ENCODE measurements around the gene TRIM17. TPM values are rescaled to one million over a fixed set of nuclear protein-coding genes. Genes with fewer than 3 reads are reported as not detected.

Gene TRIM17
- total and polyA plus RNA-seq, 9 of the 15 experiments (the other 6 are each of a cell fraction or from before 2014, with no cell fraction given): not detected

GRCh38 chr1:228420968-228421826 is 4.5 kb upstream of the TRIM17 start (continued):
- TF ChIP-seq RBM39 (optimal IDR thresholded peaks at IDR 0.05; ENCODE audit: low read depth, low read length) (no peak), GATAD2A (IDR thresholded peaks at IDR 0.05) (no peak), LEF1 (IDR thresholded peaks at IDR 0.05) (peak; percentile 39; the same call in 1 of the 2 replicates), MCM7 (IDR thresholded peaks at IDR 0.05) (no peak), NCOR1 (IDR thresholded peaks at IDR 0.05) (peak; percentile 90), CREB1 (IDR thresholded peaks at IDR 0.05) (no peak), CREB1 (CRISPR knock-in tag; IDR thresholded peaks at IDR 0.05) (no peak), BDP1 (IDR thresholded peaks at IDR 0.05; ENCODE audit: insufficient read depth, insufficient read length) (no peak), ZKSCAN1 (IDR thresholded peaks at IDR 0.05; ENCODE audit: low read depth, low read length) (no peak), HMG20B (CRISPR knock-in tag; IDR thresholded peaks at IDR 0.05) (no peak), PCBP1 (IDR thresholded peaks at IDR 0.05; ENCODE audit: low read depth, low read length, poor library complexity, severe bottlenecking) (no peak), JUN (IDR thresholded peaks at IDR 0.05; ENCODE audit: borderline replicate concordance, low read depth, low read length) (no peak), JUN (CRISPR knock-in tag; IDR thresholded peaks at IDR 0.05; ENCODE audit: borderline replicate concordance) (no peak), SMARCB1 (IDR thresholded peaks at IDR 0.05; ENCODE audit: insufficient read length, low read depth) (no peak), ZNF589 (CRISPR knock-in tag; IDR thresholded peaks at IDR 0.05; ENCODE audit: low read depth) (0 out of 2 replicates have a peak, but pooled peaks have one; percentile 13), ZNF507 (tag; conservative IDR thresholded peaks at IDR 0.05) (no peak), ZBTB5 (IDR thresholded peaks at IDR 0.05) (no peak), ZNF740 (CRISPR knock-in tag; IDR thresholded peaks at IDR 0.05) (0 out of 2 replicates have a peak, but pooled peaks have one; percentile 12), ZNF740 (tag; IDR thresholded peaks at IDR 0.05) (no peak), HCFC1 (IDR thresholded peaks at IDR 0.05; ENCODE audit: low read depth, low read length) (no peak), ZNF830 (CRISPR knock-in tag; IDR thresholded peaks at IDR 0.05) (no peak), ZKSCAN8 (CRISPR knock-in tag; IDR thresholded peaks at IDR 0.05) (no peak; the same call in 1 of the 2 replicates), ATF1 (CRISPR knock-in tag; IDR thresholded peaks at IDR 0.05) (no peak), ATF1 (tag; IDR thresholded peaks at IDR 0.05) (peak; percentile 30; the same call in 1 of the 2 replicates), NCOA6 (IDR thresholded peaks at IDR 0.05) (no peak), THRA (IDR thresholded peaks at IDR 0.05) (no peak), PTBP1 (IDR thresholded peaks at IDR 0.05; ENCODE audit: low read depth, low read length) (no peak), HNRNPUL1 (IDR thresholded peaks at IDR 0.05; ENCODE audit: low read length) (no peak), CAMTA2 (CRISPR knock-in tag; conservative IDR thresholded peaks at IDR 0.05) (no peak)

Data from K562 (cell line).